ENCODE data around the gene PMFBP1.
"Not testable (repeated sequence)": the region's sequence is repeated elsewhere in the genome, so short reads cannot be mapped to it uniquely, and the experiment has no call there.

PMFBP1 gene

GRCh38 chr16:72091217-72091616, 80.7 kb downstream of the PMFBP1 start:
- Mint-ChIP-seq H3K27ac (no peak overlapping the region), H3K4me1 (peaks cover 45% of the 10 kb centered on the region), H3K4me3 (peak overlapping the region; percentile 99), H3K27me3 (no peaks in the 10 kb centered on the region), H3K36me3 (ENCODE audit: low read depth) (peaks cover 30% of the 10 kb centered on the region), H3K9me3 (no peaks in the 10 kb centered on the region)
- DNase-seq (no peak), ATAC-seq (no peak)

GRCh38 chr16:72085002-72085401, 87.0 kb downstream of the PMFBP1 start:
- ATAC-seq: no peak
- Mint-ChIP-seq H3K36me3 (ENCODE audit: low read depth) (peaks cover 44% of the 10 kb centered on the region), H3K4me1 (peaks cover 2% of the 10 kb centered on the region), H3K27me3 (no peaks in the 10 kb centered on the region), H3K9me3 (peaks cover 13% of the 10 kb centered on the region), H3K4me3 (no peak overlapping the region), H3K27ac (no peak overlapping the region)
- no peak for DNase-seq

GRCh38 chr16:72084445-72084844, 87.5 kb downstream of the PMFBP1 start:
- Mint-ChIP-seq H3K9me3 (peaks cover 13% of the 10 kb centered on the region), H3K4me1 (no peaks in the 10 kb centered on the region), H3K27me3 (no peaks in the 10 kb centered on the region), H3K27ac (no peak overlapping the region), H3K36me3 (ENCODE audit: low read depth) (peaks cover 39% of the 10 kb centered on the region), H3K4me3 (no peak overlapping the region)
- no peak for ATAC-seq
- no peak for DNase-seq

- H3K9me3 Mint-ChIP-seq: peaks cover 13% of the 10 kb centered on the region
- no peaks in the 10 kb centered on the region for H3K27me3 Mint-ChIP-seq
- peaks cover 35% of the 10 kb centered on the region for H3K36me3 Mint-ChIP-seq (ENCODE audit: low read depth)
- no peak for ATAC-seq
- H3K27ac Mint-ChIP-seq: no peak overlapping the region
- no peak overlapping the region for H3K4me3 Mint-ChIP-seq
- no peak for DNase-seq
- H3K4me1 Mint-ChIP-seq: no peaks in the 10 kb centered on the region
These were observed 88.1 kb downstream of the PMFBP1 start for GRCh38 chr16:72083778-72084404.

- not testable (repeated sequence) for H3K4me3 Mint-ChIP-seq; H3K27ac Mint-ChIP-seq; H3K36me3 Mint-ChIP-seq (ENCODE audit: low read depth); H3K9me3 Mint-ChIP-seq; DNase-seq; ATAC-seq; H3K4me1 Mint-ChIP-seq; H3K27me3 Mint-ChIP-seq
These were observed 94.8 kb downstream of the PMFBP1 start for GRCh38 chr16:72076991-72077706.

GRCh38 chr16:72075067-72075466, 96.9 kb downstream of the PMFBP1 start:
- not testable (repeated sequence) for H3K27me3 Mint-ChIP-seq; H3K9me3 Mint-ChIP-seq; H3K4me1 Mint-ChIP-seq; H3K27ac Mint-ChIP-seq; ATAC-seq; H3K4me3 Mint-ChIP-seq; DNase-seq; H3K36me3 Mint-ChIP-seq (ENCODE audit: low read depth)

- Mint-ChIP-seq H3K27me3 (no peaks in the 10 kb centered on the region), H3K9me3 (no peaks in the 10 kb centered on the region), H3K36me3 (ENCODE audit: low read depth) (peaks cover 2% of the 10 kb centered on the region), H3K4me1 (no peaks in the 10 kb centered on the region), H3K4me3 (no peak overlapping the region), H3K27ac (no peak overlapping the region)
- ATAC-seq: no peak
- DNase-seq: no peak
These were observed 98.3 kb downstream of the PMFBP1 start for GRCh38 chr16:72073560-72074230.

- Mint-ChIP-seq H3K4me3 (no peak overlapping the region), H3K27ac (no peak overlapping the region), H3K4me1 (no peaks in the 10 kb centered on the region)
These were observed 99.2 kb downstream of the PMFBP1 start for GRCh38 chr16:72072514-72073342.

More at GRCh38 chr16:72072514-72073342, 99.2 kb downstream of the PMFBP1 start:
- DNase-seq (no peak), ATAC-seq (no peak)
- H3K36me3 Mint-ChIP-seq (ENCODE audit: low read depth): no peaks in the 10 kb centered on the region
- H3K9me3 Mint-ChIP-seq: no peaks in the 10 kb centered on the region
- H3K27me3 Mint-ChIP-seq: no peaks in the 10 kb centered on the region

All from activated naive CD8-positive, alpha-beta T cell treated with anti-CD3 and anti-CD28 coated beads, Interleukin-2, amount 50 U/mL, for 24 hours (primary cell).